IMR-90 (cell line): Measurements from ENCODE around the gene TMCC3.
"Not testable (repeated sequence)": the region's sequence is repeated elsewhere in the genome, so short reads cannot be mapped to it uniquely, and the experiment has no call there.

Experiments
- BHLHE40 ChIP-seq: fragments of 150-350 bp; IDR thresholded peaks from 2 replicates; pipeline ENCODE4 v1.6.1; 2016; ENCODE audit warnings: mild to moderate bottlenecking, low read depth, low read length
- CHD1 ChIP-seq: IDR thresholded peaks from 2 replicates; pipeline ENCODE4 v1.6.1; 2012; ENCODE audit warnings: low read depth, low read length, improper control_type of control experiment
- FOS ChIP-seq: fragments of 150-350 bp; IDR thresholded peaks from 2 replicates; pipeline ENCODE4 v1.6.1; 2016; ENCODE audit warnings: low read depth, low read length
- NFE2L2 ChIP-seq: fragments of 150-350 bp; IDR thresholded peaks from 2 replicates; pipeline ENCODE4 v1.6.1; 2016; ENCODE audit warnings: low read depth, mild to moderate bottlenecking, low read length
- SMC3 ChIP-seq: fragments of 150-350 bp; IDR thresholded peaks from 2 replicates; pipeline ENCODE4 v1.6.1; 2016; ENCODE audit warnings: low read depth, mild to moderate bottlenecking, antibody characterized with exemption, low read length, moderate library complexity
- TF ChIP-seq, protein P1 (sequence below): conservative IDR thresholded peaks from 2 replicates; pipeline ENCODE4 v1.5.1; 2012; ENCODE audit warnings: mild to moderate bottlenecking, low read depth, low read length, improper control_type of control experiment

GRCh38 chr12:94692826-94693225 lies 42.5 kb upstream of the TMCC3 start:
- TF ChIP-seq, protein P1, sequence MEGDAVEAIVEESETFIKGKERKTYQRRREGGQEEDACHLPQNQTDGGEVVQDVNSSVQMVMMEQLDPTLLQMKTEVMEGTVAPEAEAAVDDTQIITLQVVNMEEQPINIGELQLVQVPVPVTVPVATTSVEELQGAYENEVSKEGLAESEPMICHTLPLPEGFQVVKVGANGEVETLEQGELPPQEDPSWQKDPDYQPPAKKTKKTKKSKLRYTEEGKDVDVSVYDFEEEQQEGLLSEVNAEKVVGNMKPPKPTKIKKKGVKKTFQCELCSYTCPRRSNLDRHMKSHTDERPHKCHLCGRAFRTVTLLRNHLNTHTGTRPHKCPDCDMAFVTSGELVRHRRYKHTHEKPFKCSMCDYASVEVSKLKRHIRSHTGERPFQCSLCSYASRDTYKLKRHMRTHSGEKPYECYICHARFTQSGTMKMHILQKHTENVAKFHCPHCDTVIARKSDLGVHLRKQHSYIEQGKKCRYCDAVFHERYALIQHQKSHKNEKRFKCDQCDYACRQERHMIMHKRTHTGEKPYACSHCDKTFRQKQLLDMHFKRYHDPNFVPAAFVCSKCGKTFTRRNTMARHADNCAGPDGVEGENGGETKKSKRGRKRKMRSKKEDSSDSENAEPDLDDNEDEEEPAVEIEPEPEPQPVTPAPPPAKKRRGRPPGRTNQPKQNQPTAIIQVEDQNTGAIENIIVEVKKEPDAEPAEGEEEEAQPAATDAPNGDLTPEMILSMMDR = not testable (repeated sequence)
- TF ChIP-seq CHD1, FOS, NFE2L2, SMC3, BHLHE40: not testable (repeated sequence)
